K562 (cell line): ENCODE measurements around the gene PCNX2.
"Not testable (repeated sequence)": the region's sequence is repeated elsewhere in the genome, so short reads cannot be mapped to it uniquely, and the experiment has no call there.

Experiments used
- CC2D1A ChIP-seq: fragments of 450-650 bp; IDR thresholded peaks from 2 replicates; pipeline ENCODE4 v1.6.1; 2017; ENCODE audit warnings: mild to moderate bottlenecking
- CTCF ChIP-seq, 3 experiments: IDR thresholded peaks in 2 of 3; conservative IDR thresholded peaks in 1 of 3; 2 replicates each; pipeline ENCODE4 v1.5.1; 2011 to 2012; ENCODE audit warnings: low read length in 3 of 3, mild to moderate bottlenecking in 3 of 3, control low read depth in 2 of 3, improper control_type of control experiment in 1 of 3, inconsistent platforms in 1 of 3, low read depth in 1 of 3, mixed read lengths in 1 of 3, moderate library complexity in 1 of 3; ENCODE audit not compliant: insufficient read depth in 2 of 3
- MCM2 ChIP-seq: fragments of 450-650 bp; IDR thresholded peaks from 2 replicates; pipeline ENCODE4 v1.6.1; 2017; ENCODE audit warnings: low read depth, mild to moderate bottlenecking
- TSHZ1 ChIP-seq: fragments of 250-450 bp; sonication (Bioruptor Pico); IDR thresholded peaks from 2 replicates; pipeline ENCODE4 v1.4.0; 2020; ENCODE audit warnings: mild to moderate bottlenecking, moderate library complexity
- TF ChIP-seq, protein P1 (sequence below): sonication (generic); formaldehyde crosslinking; IDR thresholded peaks from 2 replicates; pipeline ENCODE4 v1.8.1; 2022; ENCODE audit warnings: missing genetic modification reagents

DNA sequence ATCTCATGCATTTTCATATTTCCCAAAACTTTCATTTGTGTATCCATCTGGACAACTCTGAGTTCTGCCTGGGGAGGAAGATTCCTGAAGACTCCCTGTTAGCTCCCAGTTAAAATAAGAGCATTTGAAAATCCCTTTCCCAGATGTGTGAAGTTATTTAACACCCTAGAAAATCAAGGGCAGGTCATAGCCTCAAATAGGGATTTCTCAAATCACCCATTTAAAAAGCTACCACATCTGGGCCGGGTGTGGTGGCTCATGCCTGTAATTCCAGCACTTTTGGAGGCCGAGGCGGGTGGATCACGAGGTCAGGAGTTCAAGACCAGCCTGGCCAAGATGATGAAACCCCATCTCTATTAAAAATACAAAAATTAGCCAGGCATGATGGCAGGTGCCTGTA lies 214.7 kb downstream of the PCNX2 start:
- not testable (repeated sequence) for TF ChIP-seq TSHZ1 (CRISPR knock-in tag); CC2D1A; MCM2; CTCF (IDR thresholded peaks at IDR 0.05 in 2 of 3, conservative IDR thresholded peaks at IDR 0.05 in 1 of 3; ENCODE audit: insufficient read depth in 2 of 3, low read depth in 1 of 3, low read length in 3 of 3)
- TF ChIP-seq, protein P1, sequence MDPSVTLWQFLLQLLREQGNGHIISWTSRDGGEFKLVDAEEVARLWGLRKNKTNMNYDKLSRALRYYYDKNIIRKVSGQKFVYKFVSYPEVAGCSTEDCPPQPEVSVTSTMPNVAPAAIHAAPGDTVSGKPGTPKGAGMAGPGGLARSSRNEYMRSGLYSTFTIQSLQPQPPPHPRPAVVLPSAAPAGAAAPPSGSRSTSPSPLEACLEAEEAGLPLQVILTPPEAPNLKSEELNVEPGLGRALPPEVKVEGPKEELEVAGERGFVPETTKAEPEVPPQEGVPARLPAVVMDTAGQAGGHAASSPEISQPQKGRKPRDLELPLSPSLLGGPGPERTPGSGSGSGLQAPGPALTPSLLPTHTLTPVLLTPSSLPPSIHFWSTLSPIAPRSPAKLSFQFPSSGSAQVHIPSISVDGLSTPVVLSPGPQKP (CRISPR knock-in tag) = not testable (repeated sequence)
